Middle frontal gyrus (tissue), 1 donor: ENCODE data around the gene DELE1.
"Not testable (repeated sequence)": the region's sequence is repeated elsewhere in the genome, so short reads cannot be mapped to it uniquely, and the experiment has no call there.

ENCODE experiments used
- DNase-seq: peaks from one replicate; pipeline ENCODE4 v3.0.0-alpha.2; 2015; ENCODE audit warnings: low spot score; ENCODE audit errors: extremely low spot score

Gene DELE1

GRCh38 chr5:141922827-141923447 is 734 bp upstream of the DELE1 start:
- DNase-seq: not testable (repeated sequence)

- DNase-seq: no peak
Observed at GRCh38 chr5:141926434-141926833, 2.8 kb downstream of the DELE1 start.

- DNase-seq: no peak
Observed at GRCh38 chr5:141928051-141928450, 4.4 kb downstream of the DELE1 start.

GRCh38 chr5:141929398-141930058 is 5.9 kb downstream of the DELE1 start:
- DNase-seq: no peak

- DNase-seq: no peak
Observed at GRCh38 chr5:141931694-141932093, 8.0 kb downstream of the DELE1 start.

- no peak for DNase-seq
Observed at GRCh38 chr5:141933151-141933550, 9.5 kb downstream of the DELE1 start.

- no peak for DNase-seq
Observed at GRCh38 chr5:141934099-141934844, 10.6 kb downstream of the DELE1 start.

GRCh38 chr5:141935538-141935937 is 11.9 kb downstream of the DELE1 start:
- no peak for DNase-seq

GRCh38 chr5:141940695-141941271 is 17.1 kb downstream of the DELE1 start:
- DNase-seq: no peak

GRCh38 chr5:141941307-141941706 is 17.6 kb downstream of the DELE1 start:
- no peak for DNase-seq

GRCh38 chr5:141941779-141942178 is 18.1 kb downstream of the DELE1 start:
- no peak for DNase-seq

GRCh38 chr5:141942185-141942857 is 18.6 kb downstream of the DELE1 start:
- no peak for DNase-seq

- DNase-seq: no peak
Observed at GRCh38 chr5:141944076-141944475, 20.4 kb downstream of the DELE1 start.

GRCh38 chr5:141945511-141946051 is 21.9 kb downstream of the DELE1 start:
- no peak for DNase-seq

- DNase-seq: no peak
Observed at GRCh38 chr5:141947316-141947715, 23.6 kb downstream of the DELE1 start.

GRCh38 chr5:141948812-141949211 is 25.1 kb downstream of the DELE1 start:
- no peak for DNase-seq

GRCh38 chr5:141949511-141949910 is 25.8 kb downstream of the DELE1 start:
- no peak for DNase-seq

- no peak for DNase-seq
Observed at GRCh38 chr5:141950207-141951005, 26.7 kb downstream of the DELE1 start.

- no peak for DNase-seq
Observed at GRCh38 chr5:141951332-141951781, 27.7 kb downstream of the DELE1 start.

GRCh38 chr5:141952020-141952419 is 28.3 kb downstream of the DELE1 start:
- no peak for DNase-seq
